Right ventricle myocardium inferior (tissue), 1 donor: ENCODE results near the gene CELSR1. TPM values are rescaled to one million over a fixed set of nuclear protein-coding genes. Genes with fewer than 3 reads are reported as not detected.

ENCODE experiments used
- ATAC-seq: fragments of 200-7000 bp; cut with Tn5 transposase; one replicate; pipeline ENCODE4 v1.9.1; 2020; ENCODE audit warnings: mild to moderate bottlenecking, moderate library complexity
- DNase-seq: peaks from one replicate; pipeline ENCODE4 v3.0.0; 2021; ENCODE audit errors: missing footprints
- intact Hi-C: fragments of 100-400 bp; cut with DNase I; formaldehyde crosslinking; loops from one replicate; pipeline ENCODE4 v1.11.0; 2022
- total RNA-seq: library from RNA; stranded (reverse); fragmentation: NEBNext Ultra II Directional; extraction: Animal tissue kit (Norgen Biotek cat#: 25700); gene quantifications from one replicate; pipeline ENCODE4 v1.2.1, GENCODE V29; 2021
- donor health status: DM: no; HTN: yes; CAD: no; lungs with severe emphysema.

Gene CELSR1
- total RNA-seq, 1 donor from 2014 or later = 8.4 TPM

GRCh38 chr22:46424496-46424895 lies 112.9 kb downstream of the CELSR1 start:
- ATAC-seq = no peak
- intact Hi-C loops = no loop called here
- DNase-seq = no peak

GRCh38 chr22:46422896-46423295 lies 114.5 kb downstream of the CELSR1 start:
- ATAC-seq = peak; percentile 81
- no peak for DNase-seq
- intact Hi-C loops = no loop called here

GRCh38 chr22:46421267-46421666 lies 116.2 kb downstream of the CELSR1 start:
- no peak for ATAC-seq
- intact Hi-C loops = no loop called here

GRCh38 chr22:46419754-46420571 lies 117.5 kb downstream of the CELSR1 start:
- intact Hi-C loops = no loop called here
- DNase-seq (no peak), ATAC-seq (no peak)

More at GRCh38 chr22:46421267-46421666, 116.2 kb downstream of the CELSR1 start:
- DNase-seq = no peak

GRCh38 chr22:46418827-46419226 lies 118.6 kb downstream of the CELSR1 start:
- intact Hi-C loops = no loop called here

GRCh38 chr22:46417769-46418168 lies 119.7 kb downstream of the CELSR1 start:
- DNase-seq (no peak), ATAC-seq (peak; percentile 71)
- intact Hi-C loops = no loop called here

More at GRCh38 chr22:46418827-46419226, 118.6 kb downstream of the CELSR1 start:
- ATAC-seq = peak; percentile 26
- DNase-seq = no peak

- intact Hi-C loops = no loop called here
- ATAC-seq = peak; percentile 23
- DNase-seq = no peak
These were observed 120.4 kb downstream of the CELSR1 start for GRCh38 chr22:46416891-46417580.

GRCh38 chr22:46416520-46416871 lies 120.9 kb downstream of the CELSR1 start:
- ATAC-seq (no peak), DNase-seq (no peak)
- intact Hi-C loops = no loop called here

- intact Hi-C loops = no loop called here
- no peak for DNase-seq
- no peak for ATAC-seq
These were observed 121.5 kb downstream of the CELSR1 start for GRCh38 chr22:46415776-46416519.

- intact Hi-C loops = no loop called here
- DNase-seq (no peak), ATAC-seq (no peak)
These were observed 122.7 kb downstream of the CELSR1 start for GRCh38 chr22:46414704-46415103.

GRCh38 chr22:46413725-46414379 lies 123.6 kb downstream of the CELSR1 start:
- DNase-seq (no peak), ATAC-seq (no peak)
- intact Hi-C loops = no loop called here

- intact Hi-C loops = no loop called here
- DNase-seq (no peak), ATAC-seq (no peak)
These were observed 126.1 kb downstream of the CELSR1 start for GRCh38 chr22:46411347-46411746.

GRCh38 chr22:46410291-46410808 lies 127.1 kb downstream of the CELSR1 start:
- DNase-seq (no peak), ATAC-seq (no peak)
- intact Hi-C loops = no loop called here

- intact Hi-C loops = no loop called here
- no peak for ATAC-seq
These were observed 127.7 kb downstream of the CELSR1 start for GRCh38 chr22:46409631-46410210.

GRCh38 chr22:46408568-46409506 lies 128.6 kb downstream of the CELSR1 start:
- intact Hi-C loops = no loop called here
- ATAC-seq (no peak), DNase-seq (no peak)

More at GRCh38 chr22:46409631-46410210, 127.7 kb downstream of the CELSR1 start:
- no peak for DNase-seq

GRCh38 chr22:46407748-46408147 lies 129.7 kb downstream of the CELSR1 start:
- intact Hi-C loops = no loop called here
- no peak for ATAC-seq
- no peak for DNase-seq

GRCh38 chr22:46406791-46407190 lies 130.6 kb downstream of the CELSR1 start:
- DNase-seq (no peak), ATAC-seq (no peak)
- intact Hi-C loops = no loop called here
